GM12891 (cell line): ENCODE results near the gene PRDM9.

Source experiments
- POLR2A ChIP-seq: IDR thresholded peaks from 2 replicates; pipeline ENCODE4 v1.6.1; 2011; ENCODE audit warnings: low read depth, low read length, control low read depth
- POLR2AphosphoS5 ChIP-seq: IDR thresholded peaks from 2 replicates; pipeline ENCODE4 v1.6.1; 2011; ENCODE audit warnings: low read depth, low read length, control low read depth
- SPI1 ChIP-seq: IDR thresholded peaks from 2 replicates; pipeline ENCODE4 v1.6.1; 2011; ENCODE audit warnings: low read depth, low read length, control low read depth
- TAF1 ChIP-seq: IDR thresholded peaks from 2 replicates; pipeline ENCODE4 v1.6.1; 2011; ENCODE audit warnings: low read depth, low read length, control low read depth

- no peak for TF ChIP-seq POLR2AphosphoS5
- TF ChIP-seq POLR2A: no peak
- TF ChIP-seq SPI1: no peak
- no peak for TF ChIP-seq TAF1
Observed at GRCh38 chr5:23483090-23483489, 24.3 kb upstream of the PRDM9 start.
